WTC11 (cell line): ENCODE results near the gene BLOC1S5. TPM values are rescaled to one million over a fixed set of nuclear protein-coding genes. Genes with fewer than 3 reads are reported as not detected.

Experiments
- ATAC-seq: fragments of 200-7000 bp; cut with Tn5 transposase; 2 replicates; pipeline ENCODE4 v1.10.0; 2021; ENCODE audit warnings: mild to moderate bottlenecking, moderate library complexity
- CTCF ChIA-PET: fragments of 300-600 bp; sonication (Branson Sonifier 250); formaldehyde crosslinking; loops from one replicate; lab custom pipeline; 2021; ENCODE audit warnings: antibody characterized with exemption; lab: Charles Lee
- POLR2A ChIA-PET: fragments of 350-600 bp; sonication (Branson Sonifier 250); formaldehyde crosslinking; loops from one replicate; lab custom pipeline; 2021; ENCODE audit warnings: antibody characterized with exemption; lab: Charles Lee
- DNase-seq: peaks from one replicate; pipeline ENCODE4 v3.0.0; 2021; ENCODE audit warnings: low spot score
- H3K27ac Mint-ChIP-seq: 2 replicates; pipeline ENCODE4 v1.8.0; 2021; ENCODE audit warnings: mixed read lengths
- H3K27me3 Mint-ChIP-seq: 2 replicates; pipeline ENCODE4 v1.8.0; 2021; ENCODE audit warnings: low read depth, mild to moderate bottlenecking, moderate library complexity, mixed read lengths
- H3K36me3 Mint-ChIP-seq: 2 replicates; pipeline ENCODE4 v1.8.0; 2021; ENCODE audit warnings: mixed read lengths
- H3K4me1 Mint-ChIP-seq: 2 replicates; pipeline ENCODE4 v1.8.0; 2022; ENCODE audit warnings: mixed read lengths
- H3K4me3 Mint-ChIP-seq: 2 replicates; pipeline ENCODE4 v1.8.0; 2021; ENCODE audit warnings: mild to moderate bottlenecking, moderate library complexity, mixed read lengths
- H3K9me3 Mint-ChIP-seq: 2 replicates; pipeline ENCODE4 v1.8.0; 2021; ENCODE audit warnings: mixed read lengths
- GABPB1 ChIP-seq: sonication (generic); formaldehyde crosslinking; IDR thresholded peaks from 2 replicates; pipeline ENCODE4 v1.8.1; 2023; ENCODE audit warnings: mild to moderate bottlenecking, missing genetic modification reagents
- NR2C2 ChIP-seq: sonication (generic); formaldehyde crosslinking; IDR thresholded peaks from 2 replicates; pipeline ENCODE4 v1.8.0; 2022; ENCODE audit warnings: mild to moderate bottlenecking, missing genetic modification reagents
- TEAD4 ChIP-seq: sonication (generic); formaldehyde crosslinking; IDR thresholded peaks from 2 replicates; pipeline ENCODE4 v1.8.0; 2022; ENCODE audit warnings: mild to moderate bottlenecking, missing genetic modification reagents
- total RNA-seq: library from RNA; stranded (reverse); gene quantifications from 3 replicates; pipeline ENCODE4 v1.2.3, GENCODE V29; 2021
- TF ChIP-seq, protein P1 (sequence below): fragments of 250-450 bp; sonication (Bioruptor Pico); IDR thresholded peaks from 2 replicates; pipeline ENCODE4 v2.1.2; 2022; ENCODE audit warnings: mild to moderate bottlenecking, moderate library complexity
- TF ChIP-seq, protein P2 (sequence below): sonication (generic); formaldehyde crosslinking; conservative IDR thresholded peaks from 2 replicates; pipeline ENCODE4 v1.8.1; 2023; ENCODE audit warnings: mild to moderate bottlenecking, low read depth, missing genetic modification reagents, moderate library complexity
- TF ChIP-seq, protein P3 (sequence below): sonication (generic); formaldehyde crosslinking; IDR thresholded peaks from 2 replicates; pipeline ENCODE4 v1.8.1; 2022; ENCODE audit warnings: low read depth, missing genetic modification reagents, borderline replicate concordance
- TF ChIP-seq, protein P4 (sequence below): fragments of 200-600 bp; IDR thresholded peaks from 2 replicates; pipeline ENCODE4 v1.8.0; 2022; ENCODE audit warnings: antibody characterized with exemption
- TF ChIP-seq, protein P5 (sequence below): sonication (generic); formaldehyde crosslinking; IDR thresholded peaks from 2 replicates; pipeline ENCODE4 v1.8.0; 2023; ENCODE audit warnings: missing genetic modification reagents
- TF ChIP-seq, protein P6 (sequence below): sonication (generic); formaldehyde crosslinking; IDR thresholded peaks from 2 replicates; pipeline ENCODE4 v1.8.0; 2023; ENCODE audit warnings: missing genetic modification reagents, mild to moderate bottlenecking, borderline replicate concordance

Gene BLOC1S5
- total RNA-seq, 1 experiment from 2014 or later, result 17.9 TPM

GRCh38 chr6:7974938-7975763 lies 89.0 kb downstream of the BLOC1S5 start:
- Mint-ChIP-seq H3K36me3 (peaks cover 5% of the 10 kb centered on the region), H3K4me3 (no peak overlapping the region), H3K27ac (no peak overlapping the region), H3K27me3 (no peaks in the 10 kb centered on the region), H3K4me1 (0 out of 2 replicates have a peak, but pooled peaks cover 2% of the 10 kb centered on the region), H3K9me3 (peaks cover 16% of the 10 kb centered on the region)
- DNase-seq (no peak), ATAC-seq (no peak)
- TF ChIP-seq NR2C2 (CRISPR knock-in tag) (no peak), GABPB1 (CRISPR knock-in tag) (peak; percentile 83; the same call in 1 of the 2 replicates)
- TF ChIP-seq, protein P1, sequence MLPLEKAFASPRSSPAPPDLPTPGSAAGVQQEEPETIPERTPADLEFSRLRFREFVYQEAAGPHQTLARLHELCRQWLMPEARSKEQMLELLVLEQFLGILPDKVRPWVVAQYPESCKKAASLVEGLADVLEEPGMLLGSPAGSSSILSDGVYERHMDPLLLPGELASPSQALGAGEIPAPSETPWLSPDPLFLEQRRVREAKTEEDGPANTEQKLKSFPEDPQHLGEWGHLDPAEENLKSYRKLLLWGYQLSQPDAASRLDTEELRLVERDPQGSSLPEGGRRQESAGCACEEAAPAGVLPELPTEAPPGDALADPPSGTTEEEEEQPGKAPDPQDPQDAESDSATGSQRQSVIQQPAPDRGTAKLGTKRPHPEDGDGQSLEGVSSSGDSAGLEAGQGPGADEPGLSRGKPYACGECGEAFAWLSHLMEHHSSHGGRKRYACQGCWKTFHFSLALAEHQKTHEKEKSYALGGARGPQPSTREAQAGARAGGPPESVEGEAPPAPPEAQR (CRISPR knock-in tag), result no peak
- ChIA-PET POLR2A (no interaction called here), CTCF (no interaction called here)

DNA sequence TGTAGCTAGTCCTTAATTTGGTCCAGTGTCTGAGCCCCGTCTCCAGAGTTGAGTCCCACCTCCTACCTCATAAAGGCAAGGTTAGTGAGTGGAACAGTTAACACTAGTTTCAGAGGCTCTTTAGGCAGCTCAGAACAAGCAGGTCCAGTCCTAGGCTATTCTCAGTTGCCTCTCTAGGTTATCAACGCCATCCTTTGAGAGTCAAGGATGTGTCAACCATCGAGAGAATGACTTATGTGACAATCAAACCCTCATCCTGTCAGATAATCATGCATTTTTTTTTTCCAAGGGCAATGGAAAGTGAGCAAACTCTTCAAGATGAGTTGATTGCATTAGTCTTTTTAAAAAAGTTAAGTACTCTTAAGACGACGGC lies 89.6 kb downstream of the BLOC1S5 start:
- Mint-ChIP-seq H3K4me3 (no peak overlapping the region), H3K9me3 (peaks cover 21% of the 10 kb centered on the region), H3K4me1 (0 out of 2 replicates have a peak, but pooled peaks cover 2% of the 10 kb centered on the region), H3K27ac (no peak overlapping the region), H3K27me3 (no peaks in the 10 kb centered on the region), H3K36me3 (peaks cover 10% of the 10 kb centered on the region)
- TF ChIP-seq, protein P2, sequence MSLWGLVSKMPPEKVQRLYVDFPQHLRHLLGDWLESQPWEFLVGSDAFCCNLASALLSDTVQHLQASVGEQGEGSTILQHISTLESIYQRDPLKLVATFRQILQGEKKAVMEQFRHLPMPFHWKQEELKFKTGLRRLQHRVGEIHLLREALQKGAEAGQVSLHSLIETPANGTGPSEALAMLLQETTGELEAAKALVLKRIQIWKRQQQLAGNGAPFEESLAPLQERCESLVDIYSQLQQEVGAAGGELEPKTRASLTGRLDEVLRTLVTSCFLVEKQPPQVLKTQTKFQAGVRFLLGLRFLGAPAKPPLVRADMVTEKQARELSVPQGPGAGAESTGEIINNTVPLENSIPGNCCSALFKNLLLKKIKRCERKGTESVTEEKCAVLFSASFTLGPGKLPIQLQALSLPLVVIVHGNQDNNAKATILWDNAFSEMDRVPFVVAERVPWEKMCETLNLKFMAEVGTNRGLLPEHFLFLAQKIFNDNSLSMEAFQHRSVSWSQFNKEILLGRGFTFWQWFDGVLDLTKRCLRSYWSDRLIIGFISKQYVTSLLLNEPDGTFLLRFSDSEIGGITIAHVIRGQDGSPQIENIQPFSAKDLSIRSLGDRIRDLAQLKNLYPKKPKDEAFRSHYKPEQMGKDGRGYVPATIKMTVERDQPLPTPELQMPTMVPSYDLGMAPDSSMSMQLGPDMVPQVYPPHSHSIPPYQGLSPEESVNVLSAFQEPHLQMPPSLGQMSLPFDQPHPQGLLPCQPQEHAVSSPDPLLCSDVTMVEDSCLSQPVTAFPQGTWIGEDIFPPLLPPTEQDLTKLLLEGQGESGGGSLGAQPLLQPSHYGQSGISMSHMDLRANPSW, result no peak
- TF ChIP-seq, protein P3, sequence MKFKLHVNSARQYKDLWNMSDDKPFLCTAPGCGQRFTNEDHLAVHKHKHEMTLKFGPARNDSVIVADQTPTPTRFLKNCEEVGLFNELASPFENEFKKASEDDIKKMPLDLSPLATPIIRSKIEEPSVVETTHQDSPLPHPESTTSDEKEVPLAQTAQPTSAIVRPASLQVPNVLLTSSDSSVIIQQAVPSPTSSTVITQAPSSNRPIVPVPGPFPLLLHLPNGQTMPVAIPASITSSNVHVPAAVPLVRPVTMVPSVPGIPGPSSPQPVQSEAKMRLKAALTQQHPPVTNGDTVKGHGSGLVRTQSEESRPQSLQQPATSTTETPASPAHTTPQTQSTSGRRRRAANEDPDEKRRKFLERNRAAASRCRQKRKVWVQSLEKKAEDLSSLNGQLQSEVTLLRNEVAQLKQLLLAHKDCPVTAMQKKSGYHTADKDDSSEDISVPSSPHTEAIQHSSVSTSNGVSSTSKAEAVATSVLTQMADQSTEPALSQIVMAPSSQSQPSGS, result no peak
- TF ChIP-seq, protein P4, sequence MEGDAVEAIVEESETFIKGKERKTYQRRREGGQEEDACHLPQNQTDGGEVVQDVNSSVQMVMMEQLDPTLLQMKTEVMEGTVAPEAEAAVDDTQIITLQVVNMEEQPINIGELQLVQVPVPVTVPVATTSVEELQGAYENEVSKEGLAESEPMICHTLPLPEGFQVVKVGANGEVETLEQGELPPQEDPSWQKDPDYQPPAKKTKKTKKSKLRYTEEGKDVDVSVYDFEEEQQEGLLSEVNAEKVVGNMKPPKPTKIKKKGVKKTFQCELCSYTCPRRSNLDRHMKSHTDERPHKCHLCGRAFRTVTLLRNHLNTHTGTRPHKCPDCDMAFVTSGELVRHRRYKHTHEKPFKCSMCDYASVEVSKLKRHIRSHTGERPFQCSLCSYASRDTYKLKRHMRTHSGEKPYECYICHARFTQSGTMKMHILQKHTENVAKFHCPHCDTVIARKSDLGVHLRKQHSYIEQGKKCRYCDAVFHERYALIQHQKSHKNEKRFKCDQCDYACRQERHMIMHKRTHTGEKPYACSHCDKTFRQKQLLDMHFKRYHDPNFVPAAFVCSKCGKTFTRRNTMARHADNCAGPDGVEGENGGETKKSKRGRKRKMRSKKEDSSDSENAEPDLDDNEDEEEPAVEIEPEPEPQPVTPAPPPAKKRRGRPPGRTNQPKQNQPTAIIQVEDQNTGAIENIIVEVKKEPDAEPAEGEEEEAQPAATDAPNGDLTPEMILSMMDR, result no peak
- no peak for TF ChIP-seq TEAD4 (CRISPR knock-in tag)
- TF ChIP-seq, protein P5, sequence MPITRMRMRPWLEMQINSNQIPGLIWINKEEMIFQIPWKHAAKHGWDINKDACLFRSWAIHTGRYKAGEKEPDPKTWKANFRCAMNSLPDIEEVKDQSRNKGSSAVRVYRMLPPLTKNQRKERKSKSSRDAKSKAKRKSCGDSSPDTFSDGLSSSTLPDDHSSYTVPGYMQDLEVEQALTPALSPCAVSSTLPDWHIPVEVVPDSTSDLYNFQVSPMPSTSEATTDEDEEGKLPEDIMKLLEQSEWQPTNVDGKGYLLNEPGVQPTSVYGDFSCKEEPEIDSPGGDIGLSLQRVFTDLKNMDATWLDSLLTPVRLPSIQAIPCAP (CRISPR knock-in tag), result no peak
- TF ChIP-seq, protein P6, sequence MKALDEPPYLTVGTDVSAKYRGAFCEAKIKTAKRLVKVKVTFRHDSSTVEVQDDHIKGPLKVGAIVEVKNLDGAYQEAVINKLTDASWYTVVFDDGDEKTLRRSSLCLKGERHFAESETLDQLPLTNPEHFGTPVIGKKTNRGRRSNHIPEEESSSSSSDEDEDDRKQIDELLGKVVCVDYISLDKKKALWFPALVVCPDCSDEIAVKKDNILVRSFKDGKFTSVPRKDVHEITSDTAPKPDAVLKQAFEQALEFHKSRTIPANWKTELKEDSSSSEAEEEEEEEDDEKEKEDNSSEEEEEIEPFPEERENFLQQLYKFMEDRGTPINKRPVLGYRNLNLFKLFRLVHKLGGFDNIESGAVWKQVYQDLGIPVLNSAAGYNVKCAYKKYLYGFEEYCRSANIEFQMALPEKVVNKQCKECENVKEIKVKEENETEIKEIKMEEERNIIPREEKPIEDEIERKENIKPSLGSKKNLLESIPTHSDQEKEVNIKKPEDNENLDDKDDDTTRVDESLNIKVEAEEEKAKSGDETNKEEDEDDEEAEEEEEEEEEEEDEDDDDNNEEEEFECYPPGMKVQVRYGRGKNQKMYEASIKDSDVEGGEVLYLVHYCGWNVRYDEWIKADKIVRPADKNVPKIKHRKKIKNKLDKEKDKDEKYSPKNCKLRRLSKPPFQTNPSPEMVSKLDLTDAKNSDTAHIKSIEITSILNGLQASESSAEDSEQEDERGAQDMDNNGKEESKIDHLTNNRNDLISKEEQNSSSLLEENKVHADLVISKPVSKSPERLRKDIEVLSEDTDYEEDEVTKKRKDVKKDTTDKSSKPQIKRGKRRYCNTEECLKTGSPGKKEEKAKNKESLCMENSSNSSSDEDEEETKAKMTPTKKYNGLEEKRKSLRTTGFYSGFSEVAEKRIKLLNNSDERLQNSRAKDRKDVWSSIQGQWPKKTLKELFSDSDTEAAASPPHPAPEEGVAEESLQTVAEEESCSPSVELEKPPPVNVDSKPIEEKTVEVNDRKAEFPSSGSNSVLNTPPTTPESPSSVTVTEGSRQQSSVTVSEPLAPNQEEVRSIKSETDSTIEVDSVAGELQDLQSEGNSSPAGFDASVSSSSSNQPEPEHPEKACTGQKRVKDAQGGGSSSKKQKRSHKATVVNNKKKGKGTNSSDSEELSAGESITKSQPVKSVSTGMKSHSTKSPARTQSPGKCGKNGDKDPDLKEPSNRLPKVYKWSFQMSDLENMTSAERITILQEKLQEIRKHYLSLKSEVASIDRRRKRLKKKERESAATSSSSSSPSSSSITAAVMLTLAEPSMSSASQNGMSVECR, result no peak
- ChIA-PET POLR2A (no interaction called here), CTCF (no interaction called here)
- ATAC-seq, result no peak
- DNase-seq, result no peak
